ENCODE measurements around the gene HPSE2.

DNA sequence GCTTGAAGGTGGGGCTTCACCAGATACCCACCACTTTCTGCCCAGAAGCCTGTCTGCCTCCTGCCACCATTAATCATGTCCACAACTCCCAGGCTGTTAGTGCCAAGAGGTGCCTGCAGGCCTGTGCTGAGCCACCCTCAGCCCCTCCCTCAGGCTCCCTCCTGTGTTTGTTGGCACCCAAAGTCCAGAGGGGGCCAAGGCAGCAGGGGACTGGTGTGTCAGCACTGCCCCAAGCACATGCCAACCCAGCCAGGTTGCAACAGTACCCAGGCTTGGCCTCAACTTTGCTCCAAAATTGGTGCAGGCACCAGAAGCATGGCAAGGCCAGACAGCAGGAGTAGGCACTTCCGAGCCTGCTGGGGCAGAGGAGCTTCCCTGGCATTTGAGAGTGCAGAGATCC, 111.3 kb downstream of the HPSE2 start:
- TF ChIP-seq SP1 (IDR thresholded peaks at IDR 0.05): no peak
- TF ChIP-seq CTCF (IDR thresholded peaks at IDR 0.05; ENCODE audit: low read depth, low read length, missing input control): no peak
- TF ChIP-seq ATF3 (IDR thresholded peaks at IDR 0.05): no peak
- TF ChIP-seq GABPA (IDR thresholded peaks at IDR 0.05 in 1 of 2, conservative IDR thresholded peaks at IDR 0.05 in 1 of 2): no peak
- no peak for TF ChIP-seq HNF4A (conservative IDR thresholded peaks at IDR 0.05)
- TF ChIP-seq YY1 (IDR thresholded peaks at IDR 0.05): no peak
- TF ChIP-seq, protein P1, sequence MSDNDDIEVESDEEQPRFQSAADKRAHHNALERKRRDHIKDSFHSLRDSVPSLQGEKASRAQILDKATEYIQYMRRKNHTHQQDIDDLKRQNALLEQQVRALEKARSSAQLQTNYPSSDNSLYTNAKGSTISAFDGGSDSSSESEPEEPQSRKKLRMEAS (IDR thresholded peaks at IDR 0.05): no peak
- no peak for TF ChIP-seq RXRA (IDR thresholded peaks at IDR 0.05)
- TF ChIP-seq FOXA1 (IDR thresholded peaks at IDR 0.05): no peak
